GM21825 (cell line): ENCODE results near the gene BDH1.
"Not testable (repeated sequence)": the region's sequence is repeated elsewhere in the genome, so short reads cannot be mapped to it uniquely, and the experiment has no call there.

Source experiments
- ATAC-seq: cut with Tn5 transposase; IDR thresholded peaks from one replicate; pipeline ENCODE4 v1.9.1; 2021; ENCODE audit warnings: mild to moderate bottlenecking, moderate library complexity; ENCODE audit not compliant: unreplicated experiment

The BDH1 gene

GRCh38 chr3:197490098-197491058, 65.4 kb downstream of the BDH1 start:
- no peak for ATAC-seq

GRCh38 chr3:197487911-197488391, 67.8 kb downstream of the BDH1 start:
- ATAC-seq = no peak

GRCh38 chr3:197486861-197487260, 68.9 kb downstream of the BDH1 start:
- ATAC-seq = no peak

- no peak for ATAC-seq
Measured at GRCh38 chr3:197485143-197485542, 70.6 kb downstream of the BDH1 start.

GRCh38 chr3:197484204-197484901, 71.4 kb downstream of the BDH1 start:
- ATAC-seq = no peak

GRCh38 chr3:197482001-197482400, 73.8 kb downstream of the BDH1 start:
- no peak for ATAC-seq

- ATAC-seq = no peak
Measured at GRCh38 chr3:197480320-197480719, 75.4 kb downstream of the BDH1 start.

GRCh38 chr3:197478746-197479668, 76.8 kb downstream of the BDH1 start:
- no peak for ATAC-seq

- ATAC-seq = not testable (repeated sequence)
Measured at GRCh38 chr3:197477816-197478215, 78.0 kb downstream of the BDH1 start.

- ATAC-seq = no peak
Measured at GRCh38 chr3:197475997-197476525, 79.7 kb downstream of the BDH1 start.

- no peak for ATAC-seq
Measured at GRCh38 chr3:197475514-197475913, 80.3 kb downstream of the BDH1 start.

GRCh38 chr3:197472151-197472550, 83.6 kb downstream of the BDH1 start:
- ATAC-seq = no peak

GRCh38 chr3:197471221-197472010, 84.4 kb downstream of the BDH1 start:
- ATAC-seq = no peak

- no peak for ATAC-seq
Measured at GRCh38 chr3:197468866-197469382, 86.8 kb downstream of the BDH1 start.

- no peak for ATAC-seq
Measured at GRCh38 chr3:197468167-197468566, 87.6 kb downstream of the BDH1 start.

GRCh38 chr3:197466586-197467399, 89.0 kb downstream of the BDH1 start:
- no peak for ATAC-seq

- no peak for ATAC-seq
Measured at GRCh38 chr3:197465996-197466549, 89.7 kb downstream of the BDH1 start.
